DMS79 (cell line): ENCODE data around the gene LHX4.

ENCODE experiments used
- DNase-seq: peaks from one replicate; lab custom pipeline; 2025; lab: John Stamatoyannopoulos, UW

LHX4 gene

GRCh38 chr1:180243517-180244221 lies 13.6 kb downstream of the LHX4 start:
- no peak for DNase-seq

DNA sequence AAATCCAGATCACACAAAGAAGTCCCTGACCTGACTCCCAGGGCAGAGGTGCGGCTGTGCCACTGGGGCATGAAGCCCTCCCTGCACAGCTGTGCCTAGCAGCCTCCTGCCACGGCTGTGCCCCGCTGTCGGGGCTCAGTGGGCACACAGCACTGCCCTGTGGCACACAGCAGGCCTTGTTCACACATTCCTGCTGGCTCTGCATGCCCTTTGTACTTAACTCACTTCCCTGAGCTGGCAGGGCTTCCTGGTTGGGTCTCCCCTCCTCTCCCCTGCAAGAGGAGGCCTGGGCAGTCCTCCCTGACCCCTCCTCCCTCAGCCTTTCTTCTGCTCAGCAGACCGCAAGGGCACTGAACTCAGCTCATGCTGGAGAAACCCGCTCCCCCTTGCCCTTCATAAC lies 14.8 kb downstream of the LHX4 start:
- no peak for DNase-seq

- no peak for DNase-seq
Observed at GRCh38 chr1:180246579-180246978, 16.5 kb downstream of the LHX4 start.

- no peak for DNase-seq
Observed at GRCh38 chr1:180247061-180247460, 17.0 kb downstream of the LHX4 start.

DNA sequence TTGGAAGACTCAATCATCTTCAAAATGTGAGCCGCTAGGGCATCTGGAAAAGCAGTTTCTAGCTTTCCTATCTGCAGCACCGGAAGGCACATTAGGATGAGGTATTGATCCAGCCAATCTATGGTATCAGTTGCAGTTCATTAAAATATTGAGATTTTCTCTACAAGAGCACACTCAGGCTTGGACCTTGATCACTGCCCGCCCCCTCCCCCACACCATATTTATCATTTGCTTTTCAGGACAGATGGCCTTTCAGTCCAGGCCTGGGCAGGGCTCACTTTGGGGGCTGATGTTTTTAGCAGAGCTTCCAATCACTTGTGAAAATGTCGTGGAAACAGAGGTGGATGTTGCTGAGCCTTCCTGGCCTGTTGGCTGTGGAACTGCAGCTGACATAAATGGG lies 17.5 kb downstream of the LHX4 start:
- DNase-seq = no peak

GRCh38 chr1:180248176-180248575 lies 18.1 kb downstream of the LHX4 start:
- DNase-seq = no peak

DNA sequence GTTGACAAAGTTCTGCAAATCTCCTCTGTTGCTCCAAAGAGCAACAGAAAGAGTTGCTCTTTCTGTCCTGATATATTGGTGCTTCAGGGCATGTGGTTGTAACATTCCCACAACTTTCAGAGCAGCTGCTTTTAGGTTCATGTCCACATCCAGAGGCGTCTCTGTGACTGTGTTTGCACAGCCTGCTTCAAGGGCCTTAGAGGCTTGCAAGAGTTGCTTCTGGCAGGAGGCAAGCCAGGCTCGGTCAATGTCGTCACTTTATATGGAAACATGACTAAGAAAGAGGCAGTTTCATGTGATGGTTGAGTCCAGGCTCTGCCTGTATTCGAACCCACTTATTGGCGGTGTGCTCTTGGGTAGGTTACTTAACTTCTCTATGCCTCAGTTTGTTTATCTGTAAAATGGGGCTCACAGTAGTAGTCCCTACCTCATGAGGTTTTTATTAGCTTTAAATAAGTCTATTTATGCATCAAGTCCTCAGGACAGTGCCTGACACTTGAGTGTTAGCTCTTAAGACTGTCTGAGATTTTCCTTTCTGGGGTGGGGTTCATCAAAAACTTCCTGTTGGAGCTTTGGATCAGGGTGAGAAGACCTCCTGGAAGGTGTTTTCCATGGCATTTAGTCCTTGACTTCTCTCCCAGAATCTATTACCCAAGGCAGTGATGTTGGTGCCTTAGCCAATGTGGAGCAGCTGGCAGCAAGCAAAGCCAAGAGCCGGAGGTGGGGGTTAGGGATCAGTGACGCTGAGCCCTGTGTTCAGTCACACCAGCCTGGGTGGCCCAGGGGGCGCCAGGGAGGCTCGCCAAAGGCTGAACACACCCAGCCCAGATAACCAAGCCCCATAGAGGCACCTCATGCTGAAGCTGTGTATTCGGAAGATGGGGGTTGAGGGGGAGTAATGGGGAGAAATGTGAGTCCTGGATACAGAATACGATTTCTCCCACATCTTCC lies 18.9 kb downstream of the LHX4 start:
- no peak for DNase-seq

GRCh38 chr1:180249725-180250498 lies 19.8 kb downstream of the LHX4 start:
- DNase-seq = no peak

DNA sequence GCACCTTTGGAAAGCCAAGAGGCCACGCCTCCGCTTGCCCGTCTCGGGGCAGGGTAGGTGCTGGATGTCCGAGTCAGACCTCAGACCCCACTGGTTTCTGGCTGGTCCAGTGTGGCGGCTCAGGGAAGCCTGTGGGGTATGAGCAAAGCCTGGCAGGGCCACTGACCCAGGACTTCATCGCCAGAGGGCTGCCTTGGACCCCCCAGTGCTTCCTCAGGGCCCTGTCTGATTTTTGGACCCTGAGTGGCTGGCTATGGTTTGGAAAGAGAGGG lies 20.4 kb downstream of the LHX4 start:
- no peak for DNase-seq

GRCh38 chr1:180250883-180251509 lies 20.9 kb downstream of the LHX4 start:
- no peak for DNase-seq

- no peak for DNase-seq
Observed at GRCh38 chr1:180251526-180252305, 21.7 kb downstream of the LHX4 start.

DNA sequence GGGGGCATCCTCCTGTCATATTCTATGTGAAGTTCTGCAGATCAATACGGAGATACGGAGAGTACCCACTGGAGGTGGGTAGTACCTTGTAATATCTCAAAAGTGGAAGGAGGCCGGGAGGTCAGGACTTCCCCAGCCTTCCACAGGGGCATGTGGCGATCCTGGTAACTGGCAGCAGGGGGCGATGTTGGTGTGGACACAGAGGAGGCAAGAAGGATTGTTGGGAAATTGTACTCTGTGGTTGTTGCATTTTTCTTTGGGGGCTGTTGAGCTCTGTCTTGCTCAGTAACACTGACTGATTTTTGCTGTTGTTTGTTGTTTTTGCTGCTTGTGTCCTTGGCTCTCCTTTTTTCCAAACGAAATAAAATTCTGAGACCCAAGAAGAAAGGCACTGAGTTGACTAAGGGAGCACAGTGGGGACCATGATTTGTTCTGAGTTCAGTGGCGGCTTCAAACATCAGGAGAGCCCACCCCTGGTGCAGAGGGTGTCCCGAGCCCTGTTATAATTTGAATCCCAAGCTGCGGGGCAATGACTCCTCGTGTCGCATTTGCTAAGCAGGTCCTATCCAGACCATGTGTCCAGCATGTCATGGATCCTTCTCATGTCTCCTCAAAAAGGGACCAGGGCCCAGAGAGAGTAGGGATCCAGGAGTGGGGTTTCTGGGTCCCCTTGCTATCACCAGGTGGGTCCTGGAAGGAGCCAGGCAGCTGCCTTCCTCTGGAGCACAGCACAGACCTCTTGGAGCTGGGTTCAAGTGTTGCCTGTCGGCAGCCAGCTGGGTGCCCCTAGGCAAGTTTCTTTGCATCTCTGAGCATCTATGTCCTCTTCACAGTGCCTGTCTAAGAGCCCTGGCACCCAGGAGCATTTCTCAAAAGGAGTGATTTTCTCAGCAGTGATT lies 22.8 kb downstream of the LHX4 start:
- no peak for DNase-seq

GRCh38 chr1:180253585-180254495 lies 23.8 kb downstream of the LHX4 start:
- no peak for DNase-seq

DNA sequence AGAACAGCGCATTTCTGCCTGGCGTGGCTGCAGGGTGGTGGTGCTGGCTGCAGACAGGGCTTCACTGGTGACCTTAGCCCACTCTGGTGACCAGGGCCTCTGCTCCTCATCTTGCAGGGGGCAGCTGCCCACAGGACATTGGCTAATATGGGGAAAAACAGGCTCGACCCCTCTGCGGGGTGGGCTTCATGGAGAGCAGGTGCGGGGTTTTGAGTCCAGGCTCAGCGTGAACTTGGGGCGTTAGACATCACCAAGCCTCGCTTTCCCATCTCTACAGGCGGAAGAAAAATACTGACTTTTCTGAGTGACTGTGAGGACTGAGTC lies 24.4 kb downstream of the LHX4 start:
- DNase-seq = no peak

- no peak for DNase-seq
Observed at GRCh38 chr1:180254854-180255253, 24.8 kb downstream of the LHX4 start.

- no peak for DNase-seq
Observed at GRCh38 chr1:180255536-180256340, 25.7 kb downstream of the LHX4 start.

GRCh38 chr1:180256341-180257027 lies 26.4 kb downstream of the LHX4 start:
- no peak for DNase-seq

- no peak for DNase-seq
Observed at GRCh38 chr1:180257028-180257386, 26.9 kb downstream of the LHX4 start.
